ENCODE measurements around the gene ANKS6. TPM values are rescaled to one million over a fixed set of nuclear protein-coding genes. Genes with fewer than 3 reads are reported as not detected.
A peak's percentile ranks its signal among the peaks of the same experiment; 100 is the strongest.

Gene ANKS6
- total and polyA plus RNA-seq, 2 experiments from 2014 or later = 25.5 to 40.3 TPM

GRCh38 chr9:98832768-98833089, 36.4 kb upstream of the ANKS6 start:
- H3K9me3 ChIP-seq (ENCODE audit: low read depth) = no peaks in the 10 kb centered on the region
- no peak overlapping the region for H3K4me3 ChIP-seq
- peaks cover 9% of the 10 kb centered on the region for H3K4me1 ChIP-seq (ENCODE audit: low read depth)
- no peak for DNase-seq (ENCODE audit: low read depth in 1 of 2, low spot score in 1 of 2)
- peak overlapping the region; percentile 55 for H3K27ac ChIP-seq
- TF ChIP-seq CTCF (IDR thresholded peaks at IDR 0.05; ENCODE audit: low read depth, low read length) = no peak
- no peaks in the 10 kb centered on the region for H3K27me3 ChIP-seq
- H3K36me3 ChIP-seq = no peaks in the 10 kb centered on the region

GRCh38 chr9:98831696-98832095, 35.3 kb upstream of the ANKS6 start:
- no peak for TF ChIP-seq CTCF (IDR thresholded peaks at IDR 0.05; ENCODE audit: low read depth, low read length)
- Histone ChIP-seq H3K4me1 (ENCODE audit: low read depth) (peaks cover 9% of the 10 kb centered on the region), H3K9me3 (ENCODE audit: low read depth) (no peaks in the 10 kb centered on the region), H3K36me3 (no peaks in the 10 kb centered on the region), H3K4me3 (no peak overlapping the region), H3K27me3 (no peaks in the 10 kb centered on the region), H3K27ac (no peak overlapping the region)
- DNase-seq (ENCODE audit: low read depth in 1 of 2, low spot score in 1 of 2) = no peak

GRCh38 chr9:98830554-98830953, 34.2 kb upstream of the ANKS6 start:
- no peak for DNase-seq (ENCODE audit: low read depth in 1 of 2, low spot score in 1 of 2)
- no peak for TF ChIP-seq CTCF (IDR thresholded peaks at IDR 0.05; ENCODE audit: low read depth, low read length)
- Histone ChIP-seq H3K4me3 (no peak overlapping the region), H3K4me1 (ENCODE audit: low read depth) (peaks cover 9% of the 10 kb centered on the region), H3K27me3 (no peaks in the 10 kb centered on the region), H3K36me3 (no peaks in the 10 kb centered on the region), H3K9me3 (ENCODE audit: low read depth) (no peaks in the 10 kb centered on the region), H3K27ac (no peak overlapping the region)

GRCh38 chr9:98829766-98830165, 33.4 kb upstream of the ANKS6 start:
- no peak overlapping the region for H3K4me3 ChIP-seq
- H3K9me3 ChIP-seq (ENCODE audit: low read depth) = no peaks in the 10 kb centered on the region
- peaks cover 9% of the 10 kb centered on the region for H3K4me1 ChIP-seq (ENCODE audit: low read depth)
- no peak overlapping the region for H3K27ac ChIP-seq
- no peak for DNase-seq (ENCODE audit: low read depth in 1 of 2, low spot score in 1 of 2)
- H3K27me3 ChIP-seq = no peaks in the 10 kb centered on the region
- no peak for TF ChIP-seq CTCF (IDR thresholded peaks at IDR 0.05; ENCODE audit: low read depth, low read length)
- no peaks in the 10 kb centered on the region for H3K36me3 ChIP-seq

GRCh38 chr9:98826716-98827115, 30.4 kb upstream of the ANKS6 start:
- Histone ChIP-seq H3K36me3 (no peaks in the 10 kb centered on the region), H3K27ac (no peak overlapping the region), H3K4me3 (no peak overlapping the region), H3K4me1 (ENCODE audit: low read depth) (no peaks in the 10 kb centered on the region), H3K9me3 (ENCODE audit: low read depth) (no peaks in the 10 kb centered on the region), H3K27me3 (no peaks in the 10 kb centered on the region)
- DNase-seq (ENCODE audit: low read depth in 1 of 2, low spot score in 1 of 2) = no peak
- no peak for TF ChIP-seq CTCF (IDR thresholded peaks at IDR 0.05; ENCODE audit: low read depth, low read length)

- Histone ChIP-seq H3K4me1 (ENCODE audit: low read depth) (no peaks in the 10 kb centered on the region), H3K27me3 (no peaks in the 10 kb centered on the region), H3K36me3 (no peaks in the 10 kb centered on the region), H3K27ac (no peak overlapping the region), H3K4me3 (no peak overlapping the region), H3K9me3 (ENCODE audit: low read depth) (no peaks in the 10 kb centered on the region)
- TF ChIP-seq CTCF (IDR thresholded peaks at IDR 0.05; ENCODE audit: low read depth, low read length) = no peak
- no peak for DNase-seq (ENCODE audit: low read depth in 1 of 2, low spot score in 1 of 2)
Observed at GRCh38 chr9:98825414-98825813, 29.1 kb upstream of the ANKS6 start.
